Chondrocyte (in vitro differentiated cells): ENCODE measurements around the gene PML. TPM values are rescaled to one million over a fixed set of nuclear protein-coding genes. Genes with fewer than 3 reads are reported as not detected.

Source experiments
- DNase-seq: peaks from one replicate; pipeline ENCODE4 v3.0.0; 2021; ENCODE audit warnings: mixed read lengths, low spot score
- H3K27ac Mint-ChIP-seq: one replicate; pipeline ENCODE4 v1.8.0; 2021; ENCODE audit warnings: mild to moderate bottlenecking, moderate library complexity, mixed read lengths; ENCODE audit not compliant: unreplicated experiment
- H3K27me3 Mint-ChIP-seq: 2 replicates; pipeline ENCODE4 v1.8.0; 2021; ENCODE audit warnings: low read depth, mixed read lengths
- H3K36me3 Mint-ChIP-seq: 2 replicates; pipeline ENCODE4 v1.8.0; 2021; ENCODE audit warnings: low read depth, mixed read lengths
- H3K4me1 Mint-ChIP-seq: 2 replicates; pipeline ENCODE4 v1.8.0; 2021; ENCODE audit warnings: low read depth, mild to moderate bottlenecking, mixed read lengths
- H3K4me3 Mint-ChIP-seq: one replicate; pipeline ENCODE4 v1.8.0; 2021; ENCODE audit warnings: mild to moderate bottlenecking, moderate library complexity, mixed read lengths; ENCODE audit not compliant: unreplicated experiment
- H3K9me3 Mint-ChIP-seq: 2 replicates; pipeline ENCODE4 v1.8.0; 2021; ENCODE audit warnings: low read depth, mixed read lengths
- CTCF ChIP-seq: fragments of 200-600 bp; sonication (generic); IDR thresholded peaks from 2 replicates; pipeline ENCODE4 v1.5.0; 2021; ENCODE audit warnings: antibody characterized with exemption, mild to moderate bottlenecking, moderate library complexity
- total RNA-seq: library from RNA; stranded (reverse); gene quantifications from 3 replicates; pipeline ENCODE4 v1.2.1, GENCODE V29; 2021

Gene PML
- total RNA-seq, 1 donor from 2014 or later, result 40.0 TPM

GRCh38 chr15:73991260-73991659, 3.3 kb upstream of the PML start:
- H3K9me3 Mint-ChIP-seq, result no peaks in the 10 kb centered on the region
- TF ChIP-seq CTCF, result no peak
- no peaks in the 10 kb centered on the region for H3K27me3 Mint-ChIP-seq
- DNase-seq, result no peak
- no peaks in the 10 kb centered on the region for H3K36me3 Mint-ChIP-seq
- H3K27ac Mint-ChIP-seq, result peak overlapping the region; percentile 69
- peak overlapping the region; percentile 78 for H3K4me3 Mint-ChIP-seq
- H3K4me1 Mint-ChIP-seq, result peaks cover 85% of the 10 kb centered on the region

DNA sequence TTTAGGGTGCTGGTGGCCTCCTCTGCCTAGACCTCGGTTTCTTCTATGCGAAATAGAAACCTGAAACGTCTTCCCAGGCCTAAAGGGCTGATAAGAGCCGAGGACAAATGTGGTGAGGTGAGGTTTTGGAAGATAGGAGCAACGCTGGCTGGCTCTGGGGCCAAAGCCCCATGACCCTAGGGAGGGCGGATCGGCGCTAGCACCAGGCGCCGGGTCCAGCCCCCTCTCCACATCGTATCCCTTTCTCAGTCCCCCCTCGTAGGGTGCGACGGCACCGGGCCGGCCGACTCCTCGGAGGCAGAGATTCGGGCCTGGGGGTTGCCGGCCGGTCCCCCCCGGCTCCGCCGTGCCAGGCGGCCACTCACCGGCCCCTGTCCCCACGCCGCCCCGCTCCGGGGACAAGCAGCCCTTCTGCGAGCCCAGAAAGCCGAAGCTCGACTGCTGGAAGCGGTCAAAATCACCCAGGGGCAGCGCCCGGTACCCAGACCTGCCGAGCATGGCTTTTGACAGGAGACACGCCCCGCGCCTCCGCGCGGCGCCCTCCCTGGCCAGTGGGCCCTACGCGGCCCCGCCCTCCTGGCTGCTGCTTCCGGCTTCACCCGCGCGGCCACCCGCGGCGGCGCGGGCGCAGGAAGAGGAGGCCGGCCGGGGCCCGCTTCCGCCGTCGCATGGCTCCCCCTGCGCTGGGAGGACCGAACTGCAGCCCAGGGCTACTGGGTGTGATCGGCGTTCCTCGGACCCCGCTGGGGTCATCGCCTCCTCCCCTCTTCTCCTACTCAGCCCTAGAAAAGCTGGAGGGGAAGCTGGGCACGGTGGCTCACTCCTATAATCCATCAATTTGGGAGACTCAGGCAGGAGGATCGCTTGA, 2.6 kb upstream of the PML start, which contains the start of gene STOML1:
Gene STOML1, minus strand, starts transcription at position 570 of the 868 bp plus-strand sequence. Its CDS starts 72 bp downstream, at position 498.
- Mint-ChIP-seq H3K4me3 (peak within 1 kb of the TSS; percentile 78), H3K9me3 (no peaks in the 10 kb centered on the region), H3K27me3 (no peaks in the 10 kb centered on the region), H3K27ac (peak within 1 kb of the TSS; percentile 69), H3K4me1 (peaks cover 85% of the 10 kb centered on the region), H3K36me3 (no peaks in the 10 kb centered on the region)
- peak; percentile 97 for DNase-seq
- TF ChIP-seq CTCF, result peak; percentile 90

DNA sequence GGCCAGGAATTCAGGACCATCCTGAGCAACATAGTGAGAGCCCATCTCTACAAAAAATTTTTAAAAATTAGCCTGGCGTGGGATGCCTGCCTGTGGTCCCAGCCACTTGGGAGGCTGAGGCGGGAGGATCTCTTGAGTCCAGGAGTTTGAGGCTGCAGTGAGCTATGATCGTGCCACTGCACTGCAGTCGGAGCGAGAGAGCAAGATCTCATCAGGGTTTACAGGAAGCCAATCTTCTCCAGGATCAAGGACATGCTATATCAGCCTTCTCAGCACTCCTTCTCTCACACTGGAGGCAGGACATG, 2.0 kb upstream of the PML start:
- Mint-ChIP-seq H3K9me3 (no peaks in the 10 kb centered on the region), H3K36me3 (no peaks in the 10 kb centered on the region), H3K27ac (peak overlapping the region; percentile 69), H3K27me3 (no peaks in the 10 kb centered on the region), H3K4me1 (peaks cover 85% of the 10 kb centered on the region), H3K4me3 (peak overlapping the region; percentile 55)
- TF ChIP-seq CTCF, result peak; percentile 61
- DNase-seq, result no peak

- TF ChIP-seq CTCF, result no peak
- no peaks in the 10 kb centered on the region for H3K9me3 Mint-ChIP-seq
- no peaks in the 10 kb centered on the region for H3K36me3 Mint-ChIP-seq
- peak overlapping the region; percentile 85 for H3K4me3 Mint-ChIP-seq
- H3K27me3 Mint-ChIP-seq, result no peaks in the 10 kb centered on the region
- peaks cover 83% of the 10 kb centered on the region for H3K4me1 Mint-ChIP-seq
- DNase-seq, result no peak
- peak overlapping the region; percentile 98 for H3K27ac Mint-ChIP-seq
These were observed 1.1 kb upstream of the PML start for GRCh38 chr15:73993211-73993994.

DNA sequence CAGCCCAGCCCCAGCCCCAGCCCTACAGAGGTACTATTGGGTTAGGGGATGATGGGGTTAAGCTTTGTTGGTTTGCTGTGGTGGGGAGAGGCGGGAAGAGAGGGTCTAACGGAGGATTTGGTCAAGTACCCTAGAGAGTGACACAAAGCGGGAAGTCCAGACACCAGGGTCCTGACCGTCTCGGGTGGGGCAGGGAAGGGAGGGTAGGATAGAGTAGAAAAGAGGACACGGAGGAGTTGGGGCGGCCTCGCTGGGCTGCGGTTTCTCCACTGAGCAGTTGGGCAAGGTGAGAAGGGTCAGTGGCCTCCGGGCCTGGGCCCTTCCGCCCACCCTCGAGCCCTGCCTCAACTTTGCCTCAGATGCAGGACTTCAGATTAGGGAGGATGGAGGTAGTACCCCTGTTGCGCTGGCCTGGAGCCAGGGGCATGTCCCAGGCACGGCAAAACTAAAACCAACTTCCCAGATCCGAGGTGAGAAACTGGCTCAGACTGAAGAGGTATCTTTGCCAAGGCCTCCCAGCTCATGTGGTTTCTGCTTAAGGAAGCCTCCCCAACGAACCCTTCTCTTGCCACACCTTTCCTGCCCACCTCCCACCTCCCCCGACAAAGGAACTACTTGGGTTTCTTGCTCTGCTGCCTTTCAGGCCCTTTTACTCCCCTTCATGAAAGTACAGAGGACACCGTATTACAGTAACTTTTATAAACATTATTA, 551 bp downstream of the PML start:
- H3K27me3 Mint-ChIP-seq, result no peaks in the 10 kb centered on the region
- no peaks in the 10 kb centered on the region for H3K9me3 Mint-ChIP-seq
- no peak for DNase-seq
- H3K36me3 Mint-ChIP-seq, result peaks cover 2% of the 10 kb centered on the region
- no peak for TF ChIP-seq CTCF
- peak overlapping the region; percentile 85 for H3K4me3 Mint-ChIP-seq
- H3K27ac Mint-ChIP-seq, result peak overlapping the region; percentile 98
- H3K4me1 Mint-ChIP-seq, result peaks cover 69% of the 10 kb centered on the region
